Uterus (tissue), 4 donors: ENCODE measurements around the gene DTX2. TPM values are rescaled to one million over a fixed set of nuclear protein-coding genes. Genes with fewer than 3 reads are reported as not detected.
"Not testable (repeated sequence)": the region's sequence is repeated elsewhere in the genome, so short reads cannot be mapped to it uniquely, and the experiment has no call there.

ENCODE experiments used
- DNase-seq, 2 donors: peaks; one replicate each; pipeline ENCODE4 v3.0.0-alpha.2; 2019 to 2020
- H3K27ac ChIP-seq, 2 donors: fragments of 200-600 bp; sonication (generic); 1 replicate in 1 of 2; 2 replicates in 1 of 2; pipeline ENCODE4 v1.5.1; 2016 to 2018
- H3K27me3 ChIP-seq, 2 donors: fragments of 200-600 bp; sonication (generic); one replicate each; pipeline ENCODE4 v1.5.1; 2018 to 2019; ENCODE audit warnings: control low read depth in 1 of 2
- H3K36me3 ChIP-seq, 2 donors: fragments of 200-600 bp; sonication (generic); one replicate each; pipeline ENCODE4 v1.5.1; 2019; ENCODE audit warnings: control low read depth in 1 of 2
- H3K4me1 ChIP-seq, 2 donors: fragments of 200-600 bp; sonication (generic); one replicate each; pipeline ENCODE4 v1.5.1; 2018 to 2019; ENCODE audit warnings: control low read depth in 1 of 2
- H3K4me3 ChIP-seq, 2 donors: fragments of 200-600 bp; sonication (generic); 1 replicate in 1 of 2; 2 replicates in 1 of 2; pipeline ENCODE4 v1.5.1; 2018 to 2019; ENCODE audit warnings: mild to moderate bottlenecking in 1 of 2
- H3K9me3 ChIP-seq, 2 donors: fragments of 200-600 bp; sonication (generic); one replicate each; pipeline ENCODE4 v1.5.1; 2019; ENCODE audit warnings: control low read depth in 1 of 2
- CTCF ChIP-seq, 4 experiments: fragments of 200-600 bp in 2 of 4; fragments of 450-650 bp in 2 of 4; sonication (generic) in 2 of 4; IDR thresholded peaks; one replicate each; pipeline ENCODE4 v1.5.1; 2016 to 2019; ENCODE audit warnings: antibody characterized with exemption in 4 of 4, mild to moderate bottlenecking in 2 of 4, moderate library complexity in 1 of 4
- POLR2A ChIP-seq, 2 donors: fragments of 450-650 bp; IDR thresholded peaks; one replicate each; pipeline ENCODE4 v1.6.1; 2016; ENCODE audit warnings: antibody characterized with exemption in 2 of 2, mild to moderate bottlenecking in 1 of 2, moderate library complexity in 1 of 2
- intact Hi-C: fragments of 100-400 bp; cut with DNase I; formaldehyde crosslinking; loops from one replicate; pipeline ENCODE4 v1.15.1; 2023; ENCODE audit warnings: low total_unique reads
- total RNA-seq, 4 donors: library from RNA; depleted of rRNA in 3 of 4; stranded (reverse); fragments of >200 nt in 3 of 4; gene quantifications; one replicate each; pipeline versions ENCODE4 v1.1.0 to v1.2.4, GENCODE V29; 2014 to 2023
- donor health status: DM: yes; HTN: yes; CAD: no.

The DTX2 gene
- total RNA-seq, 4 donors from 2014 or later = 6.9 to 41.5 (median 25.5) TPM

- intact Hi-C loops = no loop called here
- DNase-seq = no peak
- no peak for TF ChIP-seq CTCF (IDR thresholded peaks at IDR 0.05)
- no peak for TF ChIP-seq POLR2A (IDR thresholded peaks at IDR 0.05)
- Histone ChIP-seq H3K4me1 (no peaks in the 10 kb centered on the region), H3K9me3 (no peaks in the 10 kb centered on the region), H3K27ac (no peak overlapping the region), H3K27me3 (no peaks in the 10 kb centered on the region), H3K36me3 (no peaks in the 10 kb centered on the region), H3K4me3 (no peak overlapping the region)
Observed at GRCh38 chr7:76506081-76506440, 44.6 kb downstream of the DTX2 start.

GRCh38 chr7:76506643-76507042 is 45.1 kb downstream of the DTX2 start:
- H3K4me1 ChIP-seq, H3K27ac ChIP-seq, H3K27me3 ChIP-seq, H3K4me3 ChIP-seq, H3K9me3 ChIP-seq, DNase-seq, intact Hi-C loops, H3K36me3 ChIP-seq: not testable (repeated sequence)

GRCh38 chr7:76507723-76508406 is 46.4 kb downstream of the DTX2 start:
- no peaks in the 10 kb centered on the region for H3K36me3 ChIP-seq
- no peak overlapping the region for H3K27ac ChIP-seq
- H3K9me3 ChIP-seq = no peaks in the 10 kb centered on the region
- no peak overlapping the region for H3K4me3 ChIP-seq
- no peaks in the 10 kb centered on the region for H3K4me1 ChIP-seq
- no peak for TF ChIP-seq CTCF (IDR thresholded peaks at IDR 0.05)
- TF ChIP-seq POLR2A (IDR thresholded peaks at IDR 0.05) = no peak
- no peaks in the 10 kb centered on the region for H3K27me3 ChIP-seq
- intact Hi-C loops = no loop called here
- DNase-seq = no peak

- no peaks in the 10 kb centered on the region for H3K36me3 ChIP-seq
- peaks cover 0 to 4% of the 10 kb centered on the region in 2 donors for H3K4me1 ChIP-seq
- DNase-seq = no peak
Observed at GRCh38 chr7:76509931-76510877, 48.7 kb downstream of the DTX2 start, which contains the start of gene UPK3B. Gene UPK3B, plus strand, starts transcription at chr7:76510552. Its CDS starts 101 bp downstream, at chr7:76510653.

GRCh38 chr7:76511200-76511910 is 49.8 kb downstream of the DTX2 start:
- intact Hi-C loops, H3K4me3 ChIP-seq, H3K27ac ChIP-seq: not testable (repeated sequence)

More at GRCh38 chr7:76509931-76510877, 48.7 kb downstream of the DTX2 start, which contains the start of gene UPK3B:
- H3K27ac ChIP-seq = no peak within 1 kb of the TSS
- H3K9me3 ChIP-seq = no peaks in the 10 kb centered on the region
- no peaks in the 10 kb centered on the region for H3K27me3 ChIP-seq
- TF ChIP-seq CTCF (IDR thresholded peaks at IDR 0.05) = no peak
- intact Hi-C loops = no loop called here
- no peak within 1 kb of the TSS for H3K4me3 ChIP-seq

GRCh38 chr7:76511911-76512885 is 50.7 kb downstream of the DTX2 start:
- H3K9me3 ChIP-seq, H3K4me1 ChIP-seq, DNase-seq, H3K4me3 ChIP-seq, intact Hi-C loops, H3K27me3 ChIP-seq, H3K27ac ChIP-seq, H3K36me3 ChIP-seq: not testable (repeated sequence)

More at GRCh38 chr7:76511200-76511910, 49.8 kb downstream of the DTX2 start:
- H3K9me3 ChIP-seq, H3K4me1 ChIP-seq, DNase-seq, H3K36me3 ChIP-seq, H3K27me3 ChIP-seq: not testable (repeated sequence)
